Measurements from ENCODE around the gene POFUT1. TPM values are rescaled to one million over a fixed set of nuclear protein-coding genes. Genes with fewer than 3 reads are reported as not detected.
A peak's percentile ranks its signal among the peaks of the same experiment; 100 is the strongest.

POFUT1 gene
- total RNA-seq, 1 donor from 2014 or later = 35.2 TPM

- no peak for DNase-seq
Observed at GRCh38 chr20:32282461-32282860, 74.8 kb downstream of the POFUT1 start.

GRCh38 chr20:32285082-32285620 lies 77.5 kb downstream of the POFUT1 start:
- no peak for DNase-seq

- peak; percentile 28 for DNase-seq
Observed at GRCh38 chr20:32285621-32286371, 78.1 kb downstream of the POFUT1 start.

- no peak for DNase-seq
Observed at GRCh38 chr20:32287231-32287638, 79.6 kb downstream of the POFUT1 start.

Other genes starting within 250 kb of the POFUT1 start
- under 0.01 TPM in 1 of 2 replicates, not detected in the other for gene XKR7, start 239.7 kb upstream of the POFUT1 start, total RNA-seq
- gene CCM2L, start 197.4 kb upstream of the POFUT1 start, total RNA-seq = 31.1 and 35.5 TPM in 2 replicates
- gene HCK, start 155.6 kb upstream of the POFUT1 start, total RNA-seq = not detected in 2 replicates
- gene TM9SF4, start 98.2 kb upstream of the POFUT1 start, total RNA-seq = 33.5 and 41.3 TPM in 2 replicates
- gene PLAGL2, start 137 bp upstream of the POFUT1 start, total RNA-seq = 2.6 and 4.1 TPM in 2 replicates
- gene KIF3B, start 69.8 kb downstream of the POFUT1 start, total RNA-seq = 24.0 and 34.0 TPM in 2 replicates
- 53.4 and 62.1 TPM in 2 replicates for gene ASXL1, start 150.5 kb downstream of the POFUT1 start, total RNA-seq

Data from dermis blood vessel endothelial cell (primary cell).